Endothelial cell of umbilical vein (primary cell): ENCODE measurements around the gene KCNJ4. TPM values are rescaled to one million over a fixed set of nuclear protein-coding genes. Genes with fewer than 3 reads are reported as not detected.

ENCODE experiments used
- BruUV-seq: library from RNA; stranded (reverse); fragments of 400-500 nt; replicated peaks from 2 replicates; lab custom pipeline; 2021; lab: Mats Ljungman, UMichigan
- CTCF ChIA-PET: fragments of 300-600, 350-600 bp; sonication (Branson Sonifier 250); formaldehyde crosslinking; loops from one replicate; lab custom pipeline; 2021; ENCODE audit warnings: antibody characterized with exemption, inconsistent platforms; lab: Charles Lee
- POLR2A ChIA-PET: fragments of 300-600, 350-600 bp; sonication (Branson Sonifier 250); formaldehyde crosslinking; loops from one replicate; lab custom pipeline; 2021; ENCODE audit warnings: antibody characterized with exemption, inconsistent platforms; lab: Charles Lee
- DNase-seq: peaks from one replicate; pipeline ENCODE4 v3.0.0-alpha.2; 2011; ENCODE audit warnings: low read depth, low spot score
- FAIRE-seq: peaks from 2 replicates; lab custom pipeline; 2011; peaks lifted over from hg19 to GRCh38; lab: Jason Lieb, UNC
- H2AFZ ChIP-seq: 2 replicates; pipeline ENCODE4 v1.6.0; 2012; ENCODE audit warnings: low read depth, low read length, control low read depth, inconsistent platforms
- H3K27ac ChIP-seq: 2 replicates; pipeline ENCODE4 v1.5.1; 2011; ENCODE audit warnings: low read depth, mild to moderate bottlenecking, control low read depth, low read length, moderate library complexity; ENCODE audit not compliant: insufficient read depth
- H3K27me3 ChIP-seq, 2 experiments: 2 replicates each; pipeline versions ENCODE4 v1.6.0 to v1.6.1; 2011; ENCODE audit warnings: low read length in 2 of 2, mixed read lengths in 1 of 2; ENCODE audit not compliant: control insufficient read depth in 2 of 2, insufficient read depth in 2 of 2
- H3K36me3 ChIP-seq, 2 experiments: 2 replicates in 1 of 2; 3 replicates in 1 of 2; pipeline ENCODE4 v1.5.1; 2011; ENCODE audit warnings: low read length in 2 of 2, mild to moderate bottlenecking in 1 of 2, moderate library complexity in 1 of 2; ENCODE audit not compliant: control insufficient read depth in 2 of 2, insufficient read depth in 2 of 2; ENCODE audit errors: extremely low read depth in 1 of 2
- H3K4me1 ChIP-seq: 3 replicates; pipeline ENCODE4 v1.5.1; 2011; ENCODE audit warnings: mild to moderate bottlenecking, low read length; ENCODE audit not compliant: control insufficient read depth, insufficient read depth; ENCODE audit errors: extremely low read depth
- H3K4me2 ChIP-seq: 2 replicates; pipeline ENCODE4 v1.6.1; 2011; ENCODE audit warnings: low read length, control low read depth, mixed read lengths; ENCODE audit not compliant: insufficient read depth
- H3K4me3 ChIP-seq, 3 experiments: fragments of 200-600 bp in 1 of 3; sonication (generic), shearing (Covaris generic) in 1 of 3; replicated peaks in 1 of 3; 2 replicates each; pipeline ENCODE4 v1.5.1; 2011 to 2016; ENCODE audit warnings: control low read depth in 3 of 3, low read length in 3 of 3, mild to moderate bottlenecking in 2 of 3, inconsistent platforms in 1 of 3, low read depth in 1 of 3, moderate library complexity in 1 of 3; ENCODE audit not compliant: insufficient read depth in 1 of 3
- H3K79me2 ChIP-seq: 2 replicates; pipeline ENCODE4 v1.6.0; 2012; ENCODE audit warnings: low read length, inconsistent platforms; ENCODE audit not compliant: control insufficient read depth, insufficient read depth
- H3K9ac ChIP-seq: replicated peaks from 2 replicates; pipeline ENCODE3; 2011; ENCODE audit warnings: low read length, control low read depth; ENCODE audit not compliant: insufficient read depth; ENCODE audit errors: extremely low read depth
- H3K9me1 ChIP-seq: replicated peaks from 3 replicates; pipeline ENCODE4 v1.6.0; 2011; ENCODE audit warnings: mild to moderate bottlenecking, low read length; ENCODE audit not compliant: control insufficient read depth, insufficient read depth; ENCODE audit errors: extremely low read depth
- H3K9me3 ChIP-seq: replicated peaks from 2 replicates; pipeline ENCODE4 v1.5.1; 2012; ENCODE audit warnings: low read length, inconsistent platforms; ENCODE audit not compliant: control insufficient read depth, insufficient read depth
- H4K20me1 ChIP-seq: replicated peaks from 2 replicates; pipeline ENCODE3; 2011; ENCODE audit warnings: mild to moderate bottlenecking, low read length; ENCODE audit not compliant: control insufficient read depth, insufficient read depth; ENCODE audit errors: extremely low read depth
- EZH2 ChIP-seq: IDR thresholded peaks from 2 replicates; pipeline ENCODE4 v1.6.1; 2012; ENCODE audit warnings: borderline replicate concordance, low read depth, mild to moderate bottlenecking, moderate library complexity, low read length, inconsistent platforms; ENCODE audit not compliant: severe bottlenecking
- FOS ChIP-seq: IDR thresholded peaks from 2 replicates; pipeline ENCODE4 v1.6.1; 2011; ENCODE audit warnings: mild to moderate bottlenecking, low read length, moderate library complexity, borderline replicate concordance; ENCODE audit not compliant: insufficient read depth
- GATA2 ChIP-seq: IDR thresholded peaks from 2 replicates; pipeline ENCODE4 v1.7.0; 2011; ENCODE audit warnings: low read depth, mild to moderate bottlenecking, moderate library complexity, mixed read lengths, low read length; ENCODE audit not compliant: insufficient read length, insufficient read depth
- JUN ChIP-seq: IDR thresholded peaks from 2 replicates; pipeline ENCODE4 v1.6.1; 2011; ENCODE audit warnings: borderline replicate concordance, low read depth; ENCODE audit not compliant: insufficient read length, insufficient read depth
- MYC ChIP-seq: IDR thresholded peaks from one replicate; pipeline ENCODE4 v1.6.1; 2011; ENCODE audit warnings: mild to moderate bottlenecking, low read depth, low read length
- POLR2A ChIP-seq: IDR thresholded peaks from 2 replicates; pipeline ENCODE4 v1.6.1; 2012; ENCODE audit warnings: low read depth, mild to moderate bottlenecking, control low read depth, low read length
- POLR2AphosphoS5 ChIP-seq: IDR thresholded peaks from 2 replicates; pipeline ENCODE4 v1.6.1; 2012; ENCODE audit warnings: low read depth, mild to moderate bottlenecking, control low read depth, low read length, moderate library complexity; ENCODE audit not compliant: insufficient read depth
- dilution Hi-C: fragments of 300-500 bp; cut with MboI; formaldehyde crosslinking; loops from one replicate; pipeline ENCODE4 v1.15.0; 2019; ENCODE audit warnings: low sequenced_read_pairs; ENCODE audit not compliant: extremely low pct_ligation_motif_present
- intact Hi-C: fragments of 100-400 bp; cut with micrococcal nuclease; formaldehyde crosslinking; loops from one replicate; pipeline ENCODE4 v1.10.0; 2022
- polyA plus RNA-seq, 4 experiments: library from polyadenylated mRNA; depleted of rRNA in 3 of 4; stranded (reverse) in 3 of 4; unstranded in 1 of 4; fragments of >200 nt; gene quantifications; 2 replicates each; pipeline versions ENCODE4 v1.2.1 to v1.2.3, GENCODE V29; 2011 to 2012; ENCODE audit warnings: missing spikeins in 1 of 4
- total RNA-seq: library from RNA; stranded (reverse); gene quantifications from 2 replicates; pipeline ENCODE4 v1.2.3, GENCODE V29; 2021
- TF ChIP-seq, protein P1 (sequence below), 2 donors: IDR thresholded peaks; 1 replicate in 1 of 2; 2 replicates in 1 of 2; pipeline ENCODE4 v1.5.1; 2011; ENCODE audit warnings: low read length in 2 of 2, mild to moderate bottlenecking in 2 of 2, moderate library complexity in 2 of 2, control low read depth in 1 of 2, inconsistent platforms in 1 of 2, low read depth in 1 of 2; ENCODE audit not compliant: insufficient read depth in 1 of 2; ENCODE audit errors: extremely low read depth in 1 of 2
- TF ChIP-seq, protein P2 (sequence below): IDR thresholded peaks from 2 replicates; pipeline ENCODE4 v1.6.1; 2011; ENCODE audit not compliant: insufficient read depth, insufficient read length

KCNJ4 gene
- total and polyA plus RNA-seq, 2 donors (not counting 3 experiments of a cell fraction or from before 2014, with no cell fraction given): not detected

DNA sequence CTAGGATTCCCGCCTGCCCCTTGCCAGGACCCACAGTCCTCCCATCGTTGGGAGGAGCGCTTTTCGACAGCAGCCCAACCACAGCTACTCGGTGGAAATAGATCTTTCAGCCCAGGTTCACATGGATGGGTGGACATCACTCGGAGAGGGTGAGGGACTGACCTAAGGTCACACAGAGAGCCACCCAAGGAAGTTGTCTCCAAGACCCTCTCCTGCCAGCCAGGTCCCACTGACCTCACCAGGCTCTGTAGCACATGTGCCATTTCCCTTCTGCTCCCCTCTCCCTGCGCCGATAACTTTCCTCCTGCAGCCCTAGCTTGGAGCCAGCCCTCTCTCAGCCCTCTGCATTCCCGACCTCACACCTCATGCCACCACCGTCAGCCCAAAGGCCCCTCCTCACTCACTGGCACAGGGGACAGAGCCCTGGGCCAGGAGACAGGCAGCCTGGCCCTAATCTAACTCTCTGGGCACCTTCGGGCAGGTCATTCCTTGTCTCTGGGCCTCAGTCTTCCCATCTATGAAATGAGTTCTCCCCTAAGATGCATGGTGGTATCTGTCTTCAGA is 4.7 kb downstream of the KCNJ4 start:
- CTCF ChIA-PET: no interaction called here
- intact Hi-C loops (no loop called here), dilution Hi-C loops (no loop called here)
- no TSS peak for BruUV-seq
- Histone ChIP-seq H3K9me1 (no peaks in the 10 kb centered on the region), H3K4me3 (no peak overlapping the region), H4K20me1 (no peaks in the 10 kb centered on the region), H3K27ac (no peak overlapping the region), H3K4me1 (no peaks in the 10 kb centered on the region), H2AFZ (no peak overlapping the region), H3K79me2 (no peaks in the 10 kb centered on the region), H3K9me3 (no peaks in the 10 kb centered on the region), H3K9ac (no peak overlapping the region), H3K36me3 (no peaks in the 10 kb centered on the region), H3K27me3 (peaks cover 27 to 32% of the 10 kb centered on the region in 2 experiments), H3K4me2 (no peak overlapping the region)
- no peak for FAIRE-seq
- TF ChIP-seq JUN (no peak), POLR2AphosphoS5 (no peak), EZH2 (no peak), MYC (no peak), GATA2 (no peak), FOS (no peak), POLR2A (no peak)
- TF ChIP-seq, protein P1, sequence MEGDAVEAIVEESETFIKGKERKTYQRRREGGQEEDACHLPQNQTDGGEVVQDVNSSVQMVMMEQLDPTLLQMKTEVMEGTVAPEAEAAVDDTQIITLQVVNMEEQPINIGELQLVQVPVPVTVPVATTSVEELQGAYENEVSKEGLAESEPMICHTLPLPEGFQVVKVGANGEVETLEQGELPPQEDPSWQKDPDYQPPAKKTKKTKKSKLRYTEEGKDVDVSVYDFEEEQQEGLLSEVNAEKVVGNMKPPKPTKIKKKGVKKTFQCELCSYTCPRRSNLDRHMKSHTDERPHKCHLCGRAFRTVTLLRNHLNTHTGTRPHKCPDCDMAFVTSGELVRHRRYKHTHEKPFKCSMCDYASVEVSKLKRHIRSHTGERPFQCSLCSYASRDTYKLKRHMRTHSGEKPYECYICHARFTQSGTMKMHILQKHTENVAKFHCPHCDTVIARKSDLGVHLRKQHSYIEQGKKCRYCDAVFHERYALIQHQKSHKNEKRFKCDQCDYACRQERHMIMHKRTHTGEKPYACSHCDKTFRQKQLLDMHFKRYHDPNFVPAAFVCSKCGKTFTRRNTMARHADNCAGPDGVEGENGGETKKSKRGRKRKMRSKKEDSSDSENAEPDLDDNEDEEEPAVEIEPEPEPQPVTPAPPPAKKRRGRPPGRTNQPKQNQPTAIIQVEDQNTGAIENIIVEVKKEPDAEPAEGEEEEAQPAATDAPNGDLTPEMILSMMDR (IDR thresholded peaks at IDR 0.05; ENCODE audit: extremely low read depth in 1 of 2, insufficient read depth in 1 of 2, low read depth in 1 of 2, low read length in 2 of 2): no peak
- TF ChIP-seq, protein P2, sequence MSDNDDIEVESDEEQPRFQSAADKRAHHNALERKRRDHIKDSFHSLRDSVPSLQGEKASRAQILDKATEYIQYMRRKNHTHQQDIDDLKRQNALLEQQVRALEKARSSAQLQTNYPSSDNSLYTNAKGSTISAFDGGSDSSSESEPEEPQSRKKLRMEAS: no peak
- POLR2A ChIA-PET: no interaction called here
- no peak for DNase-seq
